Body of pancreas (tissue), 4 donors: ENCODE results near the gene KLK4.

ENCODE experiments used
- POLR2A ChIP-seq, 3 donors: fragments of 450-650 bp; IDR thresholded peaks; one replicate each; pipeline ENCODE4 v1.6.1; 2016; ENCODE audit warnings: antibody characterized with exemption in 3 of 3, mild to moderate bottlenecking in 2 of 3
- TF ChIP-seq, protein P1 (sequence below), 7 experiments: fragments of 450-650 bp in 4 of 7; fragments of 200-600 bp in 3 of 7; sonication (generic) in 3 of 7; IDR thresholded peaks; one replicate each; pipeline ENCODE4 v1.5.1; 2016 to 2019; ENCODE audit warnings: antibody characterized with exemption in 7 of 7

DNA sequence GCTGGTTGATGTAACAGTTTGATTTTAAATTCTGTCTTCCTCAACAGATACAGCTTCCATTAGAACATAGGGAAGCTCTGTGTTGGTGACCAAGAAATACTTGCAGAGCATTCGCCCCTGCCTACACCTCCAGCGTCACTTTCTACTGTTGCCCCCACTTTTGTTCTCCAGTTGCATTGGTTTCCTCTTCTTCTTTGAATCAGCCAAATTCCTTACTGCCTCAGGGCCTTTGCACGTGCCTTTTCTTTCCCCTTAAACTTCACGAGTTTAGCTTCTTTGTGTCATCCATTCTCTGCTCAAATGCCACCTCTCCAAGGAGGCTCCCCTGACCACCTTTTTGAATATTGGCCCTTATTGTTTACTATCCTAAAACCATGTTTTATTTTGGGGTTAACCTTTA lies 35.9 kb upstream of the KLK4 start:
- no peak for TF ChIP-seq POLR2A (IDR thresholded peaks at IDR 0.05)
- TF ChIP-seq, protein P1, sequence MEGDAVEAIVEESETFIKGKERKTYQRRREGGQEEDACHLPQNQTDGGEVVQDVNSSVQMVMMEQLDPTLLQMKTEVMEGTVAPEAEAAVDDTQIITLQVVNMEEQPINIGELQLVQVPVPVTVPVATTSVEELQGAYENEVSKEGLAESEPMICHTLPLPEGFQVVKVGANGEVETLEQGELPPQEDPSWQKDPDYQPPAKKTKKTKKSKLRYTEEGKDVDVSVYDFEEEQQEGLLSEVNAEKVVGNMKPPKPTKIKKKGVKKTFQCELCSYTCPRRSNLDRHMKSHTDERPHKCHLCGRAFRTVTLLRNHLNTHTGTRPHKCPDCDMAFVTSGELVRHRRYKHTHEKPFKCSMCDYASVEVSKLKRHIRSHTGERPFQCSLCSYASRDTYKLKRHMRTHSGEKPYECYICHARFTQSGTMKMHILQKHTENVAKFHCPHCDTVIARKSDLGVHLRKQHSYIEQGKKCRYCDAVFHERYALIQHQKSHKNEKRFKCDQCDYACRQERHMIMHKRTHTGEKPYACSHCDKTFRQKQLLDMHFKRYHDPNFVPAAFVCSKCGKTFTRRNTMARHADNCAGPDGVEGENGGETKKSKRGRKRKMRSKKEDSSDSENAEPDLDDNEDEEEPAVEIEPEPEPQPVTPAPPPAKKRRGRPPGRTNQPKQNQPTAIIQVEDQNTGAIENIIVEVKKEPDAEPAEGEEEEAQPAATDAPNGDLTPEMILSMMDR (IDR thresholded peaks at IDR 0.05) = no peak
